AG04449 (cell line): ENCODE data around the gene RRH.
"Not testable (repeated sequence)": the region's sequence is repeated elsewhere in the genome, so short reads cannot be mapped to it uniquely, and the experiment has no call there.

Experiments used
- CTCF ChIA-PET: fragments of 350-600 bp; formaldehyde crosslinking; extraction: SDS; loops from one replicate; lab custom pipeline; 2021; ENCODE audit warnings: antibody characterized with exemption; lab: Yijun Ruan, JAX
- POLR2A ChIA-PET: fragments of 400-600, 350-600 bp; formaldehyde crosslinking; extraction: SDS; loops from one replicate; lab custom pipeline; 2020; ENCODE audit warnings: antibody characterized with exemption, inconsistent platforms; lab: Yijun Ruan, JAX
- DNase-seq: peaks from one replicate; pipeline ENCODE4 v3.0.0-alpha.2; 2010; ENCODE audit warnings: low read depth, low spot score
- H3K4me3 ChIP-seq: 2 replicates; pipeline ENCODE4 v1.5.1; 2011; ENCODE audit warnings: low read depth, mild to moderate bottlenecking, control low read depth, low read length
- CTCF ChIP-seq: IDR thresholded peaks from one replicate; pipeline ENCODE4 v1.5.1; 2011; ENCODE audit warnings: mild to moderate bottlenecking, moderate library complexity, low read length, control low read depth, inconsistent platforms; ENCODE audit not compliant: insufficient read depth; ENCODE audit errors: missing control alignments

The RRH gene

DNA sequence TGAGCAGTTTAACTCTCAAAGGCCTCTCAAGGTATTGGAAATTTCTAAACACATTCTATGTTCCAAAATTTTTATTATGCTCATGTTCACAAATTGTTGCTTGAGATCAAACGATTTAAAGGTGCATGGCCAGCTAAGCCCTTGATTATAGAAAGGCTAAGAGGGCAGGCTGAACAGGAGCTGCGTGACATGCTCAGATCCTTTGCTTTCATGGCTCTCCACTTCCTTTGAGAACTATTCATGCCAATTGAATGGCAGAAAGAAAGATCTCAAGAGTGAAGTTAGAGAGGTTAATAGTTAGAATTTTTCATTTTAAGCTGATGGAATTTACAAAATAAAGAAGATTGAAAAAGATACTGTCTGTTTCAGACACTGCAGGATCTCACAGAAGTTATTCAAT is 20.7 kb downstream of the RRH start:
- TF ChIP-seq CTCF: no peak
- POLR2A ChIA-PET: no interaction called here
- CTCF ChIA-PET: interaction anchor here (1.0 to 1.6 kb wide), 2 partner anchors 22 to 130 kb away, joined by 3 to 4 read pairs; no protein-coding TSS in a partner anchor
- DNase-seq: no peak
- no peak overlapping the region for H3K4me3 ChIP-seq

DNA sequence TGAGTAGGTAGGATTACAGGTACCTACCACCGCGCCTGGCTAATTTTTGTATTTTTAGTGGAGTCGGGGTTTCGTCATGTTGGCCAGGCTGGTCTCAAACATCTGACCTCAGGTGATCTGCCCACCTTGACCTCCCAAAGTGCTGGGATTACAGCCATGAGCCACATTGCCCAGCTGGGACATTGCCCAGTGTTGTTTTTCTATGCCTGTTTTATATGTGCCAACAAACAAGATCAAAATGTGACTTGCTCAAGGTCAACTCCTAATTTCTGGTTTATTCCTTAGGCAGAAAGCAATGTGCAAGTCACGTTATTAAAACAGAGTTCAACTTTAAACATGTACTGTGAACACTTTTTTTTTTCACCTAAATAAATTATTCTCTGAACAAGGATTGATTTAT is 22.8 kb downstream of the RRH start:
- DNase-seq: no peak
- ChIA-PET CTCF (interaction anchor here (0.7 kb wide), 1 partner anchor 654 kb away, joined by 3 read pairs; no protein-coding TSS in a partner anchor), POLR2A (no interaction called here)
- no peak overlapping the region for H3K4me3 ChIP-seq
- TF ChIP-seq CTCF: no peak

GRCh38 chr4:109859426-109860300 is 31.9 kb downstream of the RRH start:
- CTCF ChIA-PET, POLR2A ChIA-PET, DNase-seq, H3K4me3 ChIP-seq: not testable (repeated sequence)

DNA sequence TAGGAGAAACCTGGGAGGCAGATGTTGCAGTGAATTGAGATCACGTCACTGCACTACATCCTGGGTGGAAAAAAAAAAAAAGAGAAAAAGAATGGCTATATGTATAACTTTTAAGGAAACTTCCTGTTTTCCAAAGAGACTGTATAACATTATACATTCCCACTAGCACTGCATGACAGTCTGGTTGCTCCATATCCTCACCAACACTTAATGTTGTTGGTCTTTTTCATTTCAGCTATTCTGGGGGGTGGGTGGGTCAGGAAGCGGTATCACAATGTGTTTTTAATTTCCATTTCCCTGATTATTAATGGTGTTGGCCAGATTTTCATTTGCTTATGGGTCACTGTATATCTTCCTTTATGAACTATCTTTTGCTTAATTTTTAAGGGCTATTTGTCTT is 33.5 kb downstream of the RRH start:
- ChIA-PET CTCF (interaction anchor here (1.3 kb wide), 1 partner anchor 16 kb away, joined by 3 read pairs; no protein-coding TSS in a partner anchor), POLR2A (no interaction called here)
- no peak for DNase-seq
- TF ChIP-seq CTCF: no peak
- no peak overlapping the region for H3K4me3 ChIP-seq

DNA sequence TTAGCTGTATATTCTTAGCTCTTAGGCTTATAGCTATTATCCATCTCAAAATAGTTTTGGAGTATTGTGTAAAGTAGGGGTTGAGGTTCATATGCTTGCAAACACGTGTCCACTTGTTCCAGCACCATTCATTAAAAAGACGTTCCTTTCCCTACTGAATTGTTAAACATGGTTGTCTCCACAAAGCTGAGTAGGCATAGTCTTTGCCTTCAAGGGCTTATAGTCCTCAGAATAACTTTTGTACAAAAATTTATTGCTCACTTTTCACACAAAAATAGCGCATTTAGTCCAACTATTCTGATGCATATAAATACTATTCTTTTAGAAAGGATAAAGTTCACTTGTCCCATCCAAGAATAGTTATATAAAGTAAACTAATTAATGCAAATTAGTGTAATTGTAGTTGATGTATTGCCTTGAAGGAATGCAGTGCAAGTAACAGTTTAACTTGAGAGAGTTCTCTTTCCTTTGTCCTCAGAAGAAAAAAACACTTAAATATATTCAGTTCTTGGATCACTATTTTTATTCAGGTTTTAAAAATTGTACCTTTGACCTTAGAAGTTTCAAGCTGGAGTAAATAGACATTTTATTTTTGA is 34.2 kb downstream of the RRH start:
- H3K4me3 ChIP-seq: no peak overlapping the region
- CTCF ChIA-PET: interaction anchor here (1.3 kb wide), 1 partner anchor 15 kb away, joined by 3 read pairs; no protein-coding TSS in a partner anchor
- no peak for TF ChIP-seq CTCF
- no peak for DNase-seq
- POLR2A ChIA-PET: no interaction called here

DNA sequence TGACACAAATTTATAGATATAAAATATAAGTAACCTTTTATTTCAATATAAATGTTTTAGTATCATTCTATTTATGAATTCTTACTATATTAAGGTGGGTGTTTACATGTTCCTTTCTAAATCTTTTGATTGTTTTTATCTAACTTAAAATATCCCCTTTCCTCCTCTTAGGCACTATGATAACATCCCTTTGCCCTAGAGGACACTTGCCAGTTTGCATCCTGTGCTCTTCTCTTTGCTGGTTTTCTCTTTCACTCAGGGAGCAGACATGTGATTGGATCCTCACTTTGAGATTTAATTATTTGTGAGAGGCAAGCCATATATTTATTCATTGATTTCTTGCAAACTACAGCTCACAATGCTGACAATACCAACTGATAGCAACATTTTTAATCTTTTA is 36.4 kb downstream of the RRH start:
- no peak for TF ChIP-seq CTCF
- CTCF ChIA-PET: no interaction called here
- no peak overlapping the region for H3K4me3 ChIP-seq
- no peak for DNase-seq
- POLR2A ChIA-PET: no interaction called here
